ENCODE results near the gene SLC17A5. TPM values are rescaled to one million over a fixed set of nuclear protein-coding genes. Genes with fewer than 3 reads are reported as not detected.

The SLC17A5 gene
- total and polyA plus RNA-seq, 9 of the 15 experiments (the other 6 are each of a cell fraction or from before 2014, with no cell fraction given): 1.3 to 7.2 (median 3.4) TPM

GRCh38 chr6:73636048-73636447, 17.7 kb downstream of the SLC17A5 start (continued):
- TF ChIP-seq UBTF (IDR thresholded peaks at IDR 0.05; ENCODE audit: borderline replicate concordance in 1 of 2, low read depth in 2 of 2, low read length in 2 of 2): no peak

GRCh38 chr6:73632346-73632745, 21.4 kb downstream of the SLC17A5 start:
- H3K4me2 ChIP-seq (ENCODE audit: insufficient read depth, low read length): no peak overlapping the region
- no peaks in the 10 kb centered on the region; the same call in 2 of the 3 replicates for H3K36me3 ChIP-seq (ENCODE audit: control insufficient read depth, insufficient read depth, low read length)
- CTCF ChIA-PET (ENCODE audit: low intra/inter-chr PET ratio): no interaction called here
- H3K9ac ChIP-seq (ENCODE audit: insufficient read depth in 1 of 2, low read depth in 2 of 2, low read length in 2 of 2): no peak overlapping the region
- H2AFZ ChIP-seq (ENCODE audit: low read depth, low read length): no peak overlapping the region
- FAIRE-seq (no peak), DNase-seq (ENCODE audit: extremely low read depth in 1 of 4, low spot score in 3 of 4) (no peak), ATAC-seq (no peak)
- in situ Hi-C loops (cut with MboI) (no loop called here), intact Hi-C loops (cut with micrococcal nuclease) (no loop called here)
- POLR2A ChIA-PET: interaction anchor here (0.7 to 3.8 kb wide), 6 partner anchors 10 to 132 kb away, joined by 3 to 26 read pairs (median 5); partner anchors contain the start of gene EEF1A1
- H3K79me2 ChIP-seq (ENCODE audit: control insufficient read depth, insufficient read depth, low read length): no peaks in the 10 kb centered on the region
- 66% methylated on average over 7 of the region's 7 CpGs for WGBS (ENCODE audit: insufficient coverage, low coverage, missing lambda C conversion rate)
- H3K27ac ChIP-seq (ENCODE audit: extremely low read depth, low read depth, low read length): no peak overlapping the region
- H3K27me3 ChIP-seq (ENCODE audit: control insufficient read depth in 2 of 2, insufficient read depth in 2 of 2, low read length in 2 of 2): no peaks in the 10 kb centered on the region
- BruUV-seq (replicated peaks): no TSS peak
- H3K4me1 ChIP-seq (replicated peaks in 1 of 2; ENCODE audit: control insufficient read depth in 2 of 2, insufficient read depth in 2 of 2, low read length in 2 of 2): no peaks in the 10 kb centered on the region
- no peaks in the 10 kb centered on the region for H3K9me1 ChIP-seq (ENCODE audit: control insufficient read depth, insufficient read depth, low read length)
- H3K4me3 ChIP-seq: no peak overlapping the region
- no peaks in the 10 kb centered on the region for H3K9me3 ChIP-seq (replicated peaks; ENCODE audit: control insufficient read depth, insufficient read depth, low read depth, low read length)
- no peaks in the 10 kb centered on the region for H4K20me1 ChIP-seq (replicated peaks; ENCODE audit: control insufficient read depth, insufficient read depth, low read length)
- TF ChIP-seq ZNF551 (CRISPR knock-in tag; IDR thresholded peaks at IDR 0.05) (no peak), HOMEZ (CRISPR knock-in tag; IDR thresholded peaks at IDR 0.05) (no peak), TRIM25 (IDR thresholded peaks at IDR 0.05; ENCODE audit: borderline replicate concordance) (no peak), EZH2 (IDR thresholded peaks at IDR 0.05; ENCODE audit: borderline replicate concordance, low read depth, low read length) (no peak), NCOR1 (IDR thresholded peaks at IDR 0.05) (no peak), MED1 (CRISPR knock-in tag; IDR thresholded peaks at IDR 0.05; ENCODE audit: borderline replicate concordance) (no peak), CBX1 (IDR thresholded peaks at IDR 0.05; ENCODE audit: low read depth) (no peak), PATZ1 (CRISPR knock-in tag; IDR thresholded peaks at IDR 0.05; ENCODE audit: borderline replicate concordance) (no peak), ZNF76 (CRISPR knock-in tag; IDR thresholded peaks at IDR 0.05; ENCODE audit: borderline replicate concordance) (no peak), ARID2 (IDR thresholded peaks at IDR 0.05) (no peak), ZNF445 (CRISPR knock-in tag; IDR thresholded peaks at IDR 0.05; ENCODE audit: low read depth) (no peak), ZBTB8A (IDR thresholded peaks at IDR 0.05; ENCODE audit: partially characterized antibody) (no peak)

Data from K562 (cell line).